Fibroblast of skin of right quadriceps (primary cell): ENCODE results near the gene RAB25.
"Not testable (repeated sequence)": the region's sequence is repeated elsewhere in the genome, so short reads cannot be mapped to it uniquely, and the experiment has no call there.

Experiments
- DNase-seq: peaks from one replicate; pipeline ENCODE4 v3.0.0-alpha.2; 2013

RAB25 gene

GRCh38 chr1:156055281-156056048, 5.5 kb upstream of the RAB25 start:
- no peak for DNase-seq

DNA sequence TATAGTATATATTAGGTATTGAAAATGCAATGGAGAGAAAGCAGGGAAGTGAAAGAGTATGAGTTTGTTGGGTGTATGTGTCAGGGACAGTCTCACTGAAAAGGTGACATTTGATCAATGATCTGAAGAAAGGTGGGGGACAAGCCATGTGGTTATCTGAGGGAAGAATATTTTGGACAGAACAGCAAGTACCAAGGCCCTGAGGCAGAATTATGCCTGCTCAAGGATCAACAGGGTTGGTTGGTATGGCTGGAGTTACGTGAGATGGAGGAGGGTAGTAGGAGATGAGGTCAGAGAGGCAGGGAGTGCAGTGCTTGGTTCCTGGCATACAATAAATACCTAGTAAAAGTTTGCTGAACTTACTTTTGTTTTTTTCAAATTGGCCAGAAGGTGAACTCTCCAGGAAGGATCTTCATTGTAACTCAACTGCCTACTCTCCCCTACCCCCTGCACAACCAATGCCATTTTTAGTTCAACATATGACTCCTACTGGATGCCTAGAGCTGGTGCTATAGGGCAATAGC, 4.6 kb upstream of the RAB25 start:
- no peak for DNase-seq

DNA sequence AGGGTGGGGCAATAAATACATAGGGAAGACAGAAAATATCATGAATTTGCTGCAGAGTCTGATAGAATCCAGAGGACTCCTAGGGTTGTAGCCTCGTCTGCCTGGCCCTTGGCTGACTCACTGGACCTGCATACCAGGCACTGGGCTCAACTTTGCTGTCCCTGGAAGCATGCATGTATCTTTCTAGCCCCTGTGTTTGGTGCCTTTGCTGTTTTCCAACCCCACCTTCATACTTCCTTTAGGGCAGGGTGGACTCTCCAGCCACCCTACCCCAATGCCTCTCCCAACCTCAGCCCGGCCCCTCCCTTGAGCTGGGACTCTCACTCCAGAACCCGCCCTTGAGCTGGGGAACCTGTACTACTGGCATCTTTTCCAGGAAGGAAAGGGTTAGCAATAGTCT, 1.2 kb downstream of the RAB25 start:
- no peak for DNase-seq

- peak; percentile 28 for DNase-seq
Measured at GRCh38 chr1:156063997-156064285, 3.0 kb downstream of the RAB25 start.

GRCh38 chr1:156064615-156065014, 3.7 kb downstream of the RAB25 start:
- DNase-seq = no peak

DNA sequence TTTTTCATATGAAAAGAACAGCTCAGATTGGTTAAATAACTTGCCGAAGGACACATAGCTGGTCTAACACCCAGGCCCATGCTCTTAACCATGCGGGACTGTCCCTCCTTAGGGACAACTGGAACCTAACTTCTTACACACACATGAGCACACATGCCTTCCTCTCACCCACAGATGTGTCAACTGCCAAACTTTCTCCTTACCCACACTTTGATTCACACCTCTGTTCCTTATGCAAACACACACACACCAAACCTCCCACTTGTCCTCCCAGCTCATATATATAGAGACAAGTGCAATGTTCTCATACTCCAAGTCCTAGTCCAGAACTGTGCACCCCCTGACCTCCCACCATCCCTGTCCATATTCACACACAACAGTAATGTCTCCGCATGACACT, 4.3 kb downstream of the RAB25 start:
- no peak for DNase-seq

DNA sequence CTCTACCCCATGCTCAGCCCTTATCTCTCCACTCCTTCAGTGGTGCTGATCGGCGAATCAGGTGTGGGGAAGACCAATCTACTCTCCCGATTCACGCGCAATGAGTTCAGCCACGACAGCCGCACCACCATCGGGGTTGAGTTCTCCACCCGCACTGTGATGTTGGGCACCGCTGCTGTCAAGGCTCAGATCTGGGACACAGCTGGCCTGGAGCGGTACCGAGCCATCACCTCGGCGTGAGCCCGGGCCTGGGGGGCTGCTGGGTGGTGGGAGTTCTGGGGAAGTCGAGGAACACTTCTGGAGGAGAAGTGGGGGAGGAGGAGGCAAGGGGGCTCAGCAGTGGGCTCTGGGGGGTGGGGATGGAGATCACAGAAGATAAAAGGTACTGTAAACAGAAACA, 4.9 kb downstream of the RAB25 start:
- no peak for DNase-seq

DNA sequence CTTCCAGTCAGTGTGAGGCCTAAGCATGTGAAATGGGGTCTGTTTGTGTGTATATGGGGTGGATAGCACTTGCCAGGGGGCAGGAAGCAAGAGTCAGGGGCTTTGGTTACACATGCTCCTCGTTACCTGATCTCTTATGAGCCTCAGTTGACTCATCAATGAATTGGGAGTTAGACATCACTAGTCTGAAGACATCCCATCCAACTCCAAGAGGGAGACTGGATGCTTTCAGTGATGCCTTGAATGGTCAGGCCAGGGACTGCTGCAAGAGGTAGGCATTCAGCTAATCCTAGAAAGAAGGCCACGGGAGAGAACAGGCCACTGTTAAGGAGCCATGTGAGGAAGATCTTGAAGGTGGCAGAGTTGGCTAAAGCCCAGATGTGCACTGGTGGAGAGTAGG, 6.3 kb downstream of the RAB25 start:
- DNase-seq = no peak

- DNase-seq = no peak
Measured at GRCh38 chr1:156069490-156070455, 8.8 kb downstream of the RAB25 start.

- DNase-seq = no peak
Measured at GRCh38 chr1:156070548-156070947, 9.6 kb downstream of the RAB25 start.

- not testable (repeated sequence) for DNase-seq
Measured at GRCh38 chr1:156071332-156071816, 10.4 kb downstream of the RAB25 start.

DNA sequence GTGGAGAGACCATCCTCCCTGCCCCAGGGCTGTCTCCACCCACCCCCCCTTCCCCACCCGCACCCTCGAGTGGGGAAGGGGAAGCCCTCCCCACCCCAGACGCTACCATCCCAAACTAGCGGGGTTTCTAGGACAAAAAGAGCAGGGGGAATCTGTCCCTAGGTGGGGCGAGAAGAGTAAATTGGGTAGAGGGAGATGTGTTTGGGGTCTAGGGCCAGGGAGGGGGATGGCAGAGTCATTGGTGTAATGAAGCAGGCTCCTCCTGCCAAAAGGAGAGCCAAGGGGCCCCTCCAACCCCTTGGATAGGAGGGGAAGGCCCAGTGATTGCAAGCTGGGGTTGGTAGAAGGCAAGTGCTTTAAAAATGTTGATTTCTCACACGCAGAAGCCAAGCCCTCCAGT, 11.3 kb downstream of the RAB25 start:
- no peak for DNase-seq

DNA sequence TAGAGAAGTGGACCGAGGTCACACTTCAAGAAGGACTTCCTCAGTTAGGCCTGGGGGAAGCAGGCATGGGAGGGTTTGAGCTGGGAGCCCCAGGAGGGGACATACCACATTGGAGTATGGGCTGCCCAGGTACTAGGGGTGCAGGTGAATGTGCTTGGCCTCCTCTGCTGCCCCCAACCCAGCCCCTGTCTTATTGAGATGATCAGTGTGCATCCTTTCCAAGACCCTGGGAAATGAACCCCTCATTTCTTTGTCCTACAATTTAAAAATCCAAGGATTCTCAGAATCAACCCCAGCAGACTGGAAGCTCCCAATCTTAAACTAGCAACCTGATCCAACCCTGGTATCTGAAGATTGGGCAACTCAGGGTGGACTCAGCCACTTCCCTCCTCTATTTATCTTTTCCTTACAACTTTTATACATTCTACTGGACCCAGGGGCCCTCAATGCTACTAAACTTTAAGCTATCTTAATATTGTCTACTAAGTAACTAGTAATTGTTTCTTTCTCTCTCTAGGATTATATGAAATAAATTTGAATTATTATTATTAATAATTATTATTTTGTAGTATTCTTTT, 12.2 kb downstream of the RAB25 start:
- no peak for DNase-seq

DNA sequence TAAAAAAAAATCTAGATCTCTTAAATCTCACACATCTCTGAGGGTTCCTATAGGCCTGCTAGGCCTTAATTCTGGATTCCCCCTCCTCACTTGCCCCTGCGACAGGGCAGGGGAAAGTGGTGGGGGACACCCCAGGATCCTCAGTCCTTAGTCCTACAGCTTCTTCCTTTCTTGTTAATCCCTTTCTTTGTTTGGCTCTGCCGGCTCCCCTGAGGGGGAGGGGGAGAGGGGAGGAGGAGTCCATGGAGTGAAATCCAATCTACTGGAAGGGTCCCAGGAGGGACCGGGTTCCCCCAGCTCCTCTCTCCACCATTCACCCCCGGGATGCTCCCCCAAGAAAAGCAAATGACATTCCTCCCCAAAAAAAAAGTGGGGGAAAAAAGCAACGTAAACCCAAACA, 12.8 kb downstream of the RAB25 start:
- no peak for DNase-seq

- no peak for DNase-seq
Measured at GRCh38 chr1:156074661-156075060, 13.7 kb downstream of the RAB25 start.

- DNase-seq = no peak
Measured at GRCh38 chr1:156075162-156075561, 14.2 kb downstream of the RAB25 start.

GRCh38 chr1:156075775-156076204, 14.8 kb downstream of the RAB25 start:
- no peak for DNase-seq

- DNase-seq = no peak
Measured at GRCh38 chr1:156076609-156077429, 15.9 kb downstream of the RAB25 start.

DNA sequence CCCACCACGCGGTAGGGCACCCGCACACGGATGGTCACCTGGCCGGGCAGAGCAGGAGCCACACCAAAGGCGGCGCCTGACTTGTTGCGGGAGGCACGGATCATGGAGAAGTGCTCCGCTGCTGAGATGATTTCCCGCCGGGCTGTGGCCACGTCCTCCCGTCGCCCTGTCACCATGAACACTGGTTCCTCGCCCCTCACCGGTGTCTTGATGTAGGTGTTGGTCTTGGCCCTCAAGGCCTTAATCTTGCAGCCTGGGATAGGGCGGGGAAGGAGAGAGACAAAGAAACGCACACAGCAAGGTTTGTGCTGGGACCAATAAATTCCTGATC, 16.4 kb downstream of the RAB25 start:
- no peak for DNase-seq

GRCh38 chr1:156078728-156079127, 17.8 kb downstream of the RAB25 start:
- no peak for DNase-seq

DNA sequence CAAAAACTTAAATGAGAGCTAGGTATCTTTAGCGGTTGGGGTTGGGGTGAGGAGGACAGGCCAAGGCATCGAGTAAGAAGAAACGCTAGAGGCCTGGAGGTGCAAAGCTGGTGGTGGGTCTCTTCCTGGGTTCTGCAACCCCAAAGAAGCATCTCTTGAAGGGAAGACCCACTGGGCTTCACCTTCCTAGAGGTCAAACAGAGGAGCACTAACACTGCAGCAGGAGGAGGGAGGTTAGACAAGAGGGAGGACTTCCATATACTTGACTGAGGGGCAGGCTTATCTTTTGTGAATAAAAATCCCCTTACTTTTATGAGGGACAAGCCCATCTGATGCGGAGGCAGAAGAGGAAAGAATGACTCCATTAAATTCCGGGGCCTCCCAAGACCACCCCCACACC, 18.8 kb downstream of the RAB25 start:
- no peak for DNase-seq

DNA sequence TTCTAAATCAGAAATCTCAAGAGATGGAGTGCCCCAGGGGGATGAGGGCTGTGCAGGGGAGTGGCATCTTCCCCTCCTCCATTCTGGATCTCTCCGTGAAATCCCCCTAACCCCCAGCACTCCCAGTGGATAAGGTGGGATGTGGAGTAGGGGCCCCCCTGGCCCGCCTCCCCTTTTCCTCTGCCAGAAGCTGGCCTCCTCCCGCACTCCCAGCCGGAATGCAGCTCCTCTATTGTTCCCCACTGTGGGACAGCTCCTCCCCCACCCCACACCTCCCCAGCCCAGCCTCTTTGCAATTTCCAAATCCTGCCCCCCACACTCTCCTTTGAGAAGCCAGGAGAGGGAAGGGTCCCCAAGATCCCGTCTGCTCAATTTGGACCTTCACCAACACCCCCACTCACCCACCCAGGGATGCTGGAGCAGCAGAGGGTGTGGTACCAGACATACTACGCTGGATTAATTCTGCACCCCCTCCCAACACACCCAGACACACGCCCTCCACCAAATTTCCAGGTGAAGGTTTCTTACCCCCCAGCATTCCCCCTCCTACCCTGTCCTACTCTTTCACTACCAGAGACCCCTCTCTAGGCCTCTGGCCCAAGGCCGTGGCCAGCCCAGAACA, 19.4 kb downstream of the RAB25 start:
- DNase-seq = no peak
